GM12878 (cell line): ENCODE results near the gene TMED7. TPM values are rescaled to one million over a fixed set of nuclear protein-coding genes. Genes with fewer than 3 reads are reported as not detected.

ENCODE experiments used
- ATAC-seq: fragments of 200-7000 bp; cut with Tn5 transposase; 3 replicates; pipeline ENCODE4 v1.9.1; 2020; ENCODE audit warnings: mild to moderate bottlenecking, moderate library complexity
- BruUV-seq: library from RNA; stranded (reverse); fragments of 400-500 nt; replicated peaks from 2 replicates; lab custom pipeline; 2021; lab: Mats Ljungman, UMichigan
- CTCF ChIA-PET: fragments of 300-600 bp; sonication (Branson Sonifier 250); formaldehyde crosslinking; extraction: SDS; loops from one replicate; lab custom pipeline; 2021; ENCODE audit warnings: inconsistent platforms; lab: Yijun Ruan, JAX
- POLR2A ChIA-PET: fragments of 350-600 bp; formaldehyde crosslinking; extraction: SDS; loops from one replicate; lab custom pipeline; 2021; ENCODE audit warnings: inconsistent platforms; lab: Charles Lee
- RAD21 ChIA-PET: fragments of 300-600 bp; sonication (Branson Sonifier 250); formaldehyde crosslinking; loops from one replicate; lab custom pipeline; 2023; ENCODE audit warnings: antibody characterized with exemption; ENCODE audit not compliant: unreplicated experiment; lab: Charles Lee
- SMC1A ChIA-PET: fragments of 300-600 bp; sonication (Branson Sonifier 250); formaldehyde crosslinking; loops from one replicate; lab custom pipeline; 2023; ENCODE audit not compliant: unreplicated experiment, uncharacterized antibody; lab: Charles Lee
- DNase-seq: peaks from one replicate; pipeline ENCODE4 v3.0.0-alpha.2; 2011; ENCODE audit warnings: low read depth, low spot score
- FAIRE-seq: peaks from 3 replicates; lab custom pipeline; 2011; peaks lifted over from hg19 to GRCh38; lab: Jason Lieb, UNC
- H2AFZ ChIP-seq: 2 replicates; pipeline ENCODE4 v1.6.0; 2011; ENCODE audit warnings: low read depth, low read length, control low read depth; ENCODE audit not compliant: control insufficient read depth
- H3K27ac ChIP-seq: 2 replicates; pipeline ENCODE4 v1.5.1; 2011; ENCODE audit warnings: control low read depth; ENCODE audit not compliant: control insufficient read depth, insufficient read depth
- H3K27me3 ChIP-seq, 2 experiments: replicated peaks in 1 of 2; 2 replicates each; pipeline versions ENCODE4 v1.6.0 to v1.6.1; 2011; ENCODE audit warnings: low read length in 1 of 2; ENCODE audit not compliant: control insufficient read depth in 2 of 2, insufficient read depth in 2 of 2
- H3K36me3 ChIP-seq, 2 experiments: 2 replicates each; pipeline ENCODE4 v1.5.1; 2011; ENCODE audit warnings: low read length in 1 of 2; ENCODE audit not compliant: control insufficient read depth in 2 of 2, insufficient read depth in 2 of 2
- H3K4me1 ChIP-seq: 2 replicates; pipeline ENCODE4 v1.6.1; 2011; ENCODE audit warnings: mild to moderate bottlenecking, low read length, moderate library complexity, mixed read lengths; ENCODE audit not compliant: control insufficient read depth, insufficient read depth
- H3K4me2 ChIP-seq: 2 replicates; pipeline ENCODE4 v1.6.0; 2011; ENCODE audit warnings: control low read depth; ENCODE audit not compliant: control insufficient read depth, insufficient read depth
- H3K4me3 ChIP-seq: fragments of 200-600 bp; sonication (generic); 2 replicates; pipeline ENCODE4 v1.5.1; 2016
- H3K79me2 ChIP-seq: 2 replicates; pipeline ENCODE4 v1.6.0; 2011; ENCODE audit warnings: low read length; ENCODE audit not compliant: control insufficient read depth, insufficient read depth
- H3K9ac ChIP-seq: 2 replicates; pipeline ENCODE4 v1.8.0; 2011; ENCODE audit warnings: low read length, control low read depth, mixed read lengths; ENCODE audit not compliant: control insufficient read depth, insufficient read depth
- H3K9me3 ChIP-seq: replicated peaks from 3 replicates; pipeline ENCODE4 v1.5.1; 2011; ENCODE audit warnings: mild to moderate bottlenecking, low read length; ENCODE audit not compliant: control insufficient read depth, insufficient read depth
- H4K20me1 ChIP-seq: 2 replicates; pipeline ENCODE4 v1.6.0; 2011; ENCODE audit not compliant: control insufficient read depth, insufficient read depth
- E4F1 ChIP-seq: fragments of 450-650 bp; IDR thresholded peaks from 2 replicates; pipeline ENCODE4 v1.6.1; 2018; ENCODE audit warnings: borderline replicate concordance, mild to moderate bottlenecking; ENCODE audit not compliant: partially characterized antibody
- STAT1 ChIP-seq: fragments of 450-650 bp; conservative IDR thresholded peaks from 2 replicates; pipeline ENCODE4 v1.6.1; 2014; ENCODE audit warnings: antibody characterized with exemption, mild to moderate bottlenecking
- whole genome bisulfite sequencing: methylation state at CpG from one replicate; pipeline ENCODE4 v1.1.6; 2016; ENCODE audit warnings: low lambda C conversion rate; ENCODE audit not compliant: insufficient replicate concordance, insufficient coverage; ENCODE audit errors: missing lambda C conversion rate; 5-methylcytosine and 5-hydroxymethylcytosine counted together
- in situ Hi-C: fragments of 300-500 bp; cut with MboI; formaldehyde crosslinking; loops from 9 replicates; pipeline ENCODE4 v1.14.3; 2018; ENCODE audit warnings: mixed read lengths
- intact Hi-C: fragments of 100-400 bp; cut with micrococcal nuclease; formaldehyde crosslinking; loops from one replicate; pipeline ENCODE4 v1.14.2; 2022; ENCODE audit not compliant: unreplicated experiment
- polyA plus RNA-seq, 11 experiments: library from polyadenylated mRNA; depleted of rRNA in 4 of 11; unstranded in 6 of 11; stranded (reverse) in 5 of 11; fragments of >200 nt; fragmentation: Nextera tagmentation in 4 of 11; fragmentation: Illumina TruSeq in 1 of 11; extraction: Ambion mirVana in 4 of 11; extraction: Trizol in 1 of 11; gene quantifications; 1 replicate in 1 of 11; 2 replicates in 10 of 11; pipeline versions ENCODE4 v1.2.1 to v1.2.3, GENCODE V29; 2011 to 2016; ENCODE audit warnings: inconsistent platforms in 2 of 11, missing spikeins in 2 of 11, low read depth in 1 of 11
- total RNA-seq, 4 experiments: library from RNA; depleted of rRNA in 3 of 4; stranded (reverse); fragments of >200 nt in 3 of 4; fragmentation: Illumina TruSeq in 1 of 4; extraction: Trizol in 1 of 4; gene quantifications; 2 replicates each; pipeline versions ENCODE4 v1.2.1 to v1.2.3, GENCODE V29; 2013 to 2021
- TF ChIP-seq, protein P1 (sequence below): IDR thresholded peaks from 2 replicates; pipeline ENCODE4 v1.6.1; 2011; ENCODE audit warnings: low read depth, mild to moderate bottlenecking, low read length, moderate library complexity, borderline replicate concordance; ENCODE audit errors: extremely low read depth
- TF ChIP-seq, protein P2 (sequence below): fragments of 450-650 bp; IDR thresholded peaks from 2 replicates; pipeline ENCODE4 v1.6.1; 2016; ENCODE audit warnings: mild to moderate bottlenecking

Gene TMED7
- total and polyA plus RNA-seq, 10 of the 15 experiments (the other 5 are each of a cell fraction or from before 2014, with no cell fraction given), result 8.0 to 37.3 (median 25.2) TPM

- TF ChIP-seq, protein P1, sequence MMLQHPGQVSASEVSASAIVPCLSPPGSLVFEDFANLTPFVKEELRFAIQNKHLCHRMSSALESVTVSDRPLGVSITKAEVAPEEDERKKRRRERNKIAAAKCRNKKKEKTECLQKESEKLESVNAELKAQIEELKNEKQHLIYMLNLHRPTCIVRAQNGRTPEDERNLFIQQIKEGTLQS, result no peak
Observed at GRCh38 chr5:115586525-115587146, 39.2 kb downstream of the TMED7 start (continued).

DNA sequence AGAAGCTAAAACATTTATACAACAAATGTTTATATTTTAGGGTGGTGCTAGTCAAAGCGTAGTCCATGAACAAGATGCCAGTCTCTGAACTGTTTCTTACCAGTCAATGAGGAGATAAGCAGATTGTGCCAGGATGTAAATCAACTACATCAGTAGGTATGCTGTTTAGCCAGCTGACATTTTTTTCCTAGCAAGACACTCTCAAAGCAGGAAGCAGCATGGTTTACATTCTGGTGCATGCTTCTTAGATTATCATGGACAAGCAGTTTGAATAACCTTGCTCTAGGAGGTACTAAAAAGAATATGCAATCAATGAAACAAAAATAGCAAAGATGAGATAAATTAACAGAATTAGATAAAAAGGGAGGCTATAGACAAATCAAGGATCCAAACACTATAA, 40.6 kb downstream of the TMED7 start:
- Histone ChIP-seq H3K27ac (no peak overlapping the region), H3K4me3 (no peak overlapping the region), H3K4me2 (no peak overlapping the region)
- TF ChIP-seq, protein P2, sequence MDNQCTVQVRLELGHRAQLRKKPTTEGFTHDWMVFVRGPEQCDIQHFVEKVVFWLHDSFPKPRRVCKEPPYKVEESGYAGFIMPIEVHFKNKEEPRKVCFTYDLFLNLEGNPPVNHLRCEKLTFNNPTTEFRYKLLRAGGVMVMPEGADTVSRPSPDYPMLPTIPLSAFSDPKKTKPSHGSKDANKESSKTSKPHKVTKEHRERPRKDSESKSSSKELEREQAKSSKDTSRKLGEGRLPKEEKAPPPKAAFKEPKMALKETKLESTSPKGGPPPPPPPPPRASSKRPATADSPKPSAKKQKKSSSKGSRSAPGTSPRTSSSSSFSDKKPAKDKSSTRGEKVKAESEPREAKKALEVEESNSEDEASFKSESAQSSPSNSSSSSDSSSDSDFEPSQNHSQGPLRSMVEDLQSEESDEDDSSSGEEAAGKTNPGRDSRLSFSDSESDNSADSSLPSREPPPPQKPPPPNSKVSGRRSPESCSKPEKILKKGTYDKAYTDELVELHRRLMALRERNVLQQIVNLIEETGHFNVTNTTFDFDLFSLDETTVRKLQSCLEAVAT, result no peak
- TF ChIP-seq E4F1, result no peak
- no peak for TF ChIP-seq STAT1
- TF ChIP-seq, all 136 proteins: peak for 0
- SMC1A ChIA-PET, result interaction anchor here (0.7 to 4.0 kb wide), 7 partner anchors 9 to 278 kb away, joined by 3 to 24 read pairs (median 4); partner anchors contain the start of genes FEM1C and TMED7
- Histone ChIP-seq H3K36me3 (peaks cover 0 to 8% of the 10 kb centered on the region in 2 experiments; a peak in 1 of 4 replicates), H3K9me3 (peaks cover 3% of the 10 kb centered on the region; the same call in 2 of the 3 replicates), H3K79me2 (peaks cover 7% of the 10 kb centered on the region), H3K9ac (no peak overlapping the region), H4K20me1 (no peaks in the 10 kb centered on the region), H3K4me1 (peaks cover 19% of the 10 kb centered on the region), H3K27me3 (no peaks in the 10 kb centered on the region), H2AFZ (no peak overlapping the region)
- CTCF ChIA-PET, result interaction anchor here (0.8 to 2.1 kb wide), 13 partner anchors 10 to 276 kb away, joined by 3 to 10 read pairs (median 4); no protein-coding TSS in a partner anchor
- ATAC-seq, result no peak
- intact Hi-C loops (loop anchor here (5.0 kb wide), 2 partner anchors 193 to 208 kb away; no protein-coding TSS in a partner anchor), in situ Hi-C loops (loop anchor here (25.0 kb wide), 1 partner anchor 1148 kb away; no protein-coding TSS in a partner anchor)
- POLR2A ChIA-PET, result no interaction called here
- 100% methylated on average over 1 of the region's 1 CpG for WGBS
- FAIRE-seq, result no peak
- no peak for DNase-seq
- RAD21 ChIA-PET, result interaction anchor here (1.0 to 1.5 kb wide), 5 partner anchors 10 to 275 kb away, joined by 3 to 7 read pairs (median 5); no protein-coding TSS in a partner anchor
- no TSS peak for BruUV-seq
